ENCODE data around the gene EIF2AK3.

EIF2AK3 gene

DNA sequence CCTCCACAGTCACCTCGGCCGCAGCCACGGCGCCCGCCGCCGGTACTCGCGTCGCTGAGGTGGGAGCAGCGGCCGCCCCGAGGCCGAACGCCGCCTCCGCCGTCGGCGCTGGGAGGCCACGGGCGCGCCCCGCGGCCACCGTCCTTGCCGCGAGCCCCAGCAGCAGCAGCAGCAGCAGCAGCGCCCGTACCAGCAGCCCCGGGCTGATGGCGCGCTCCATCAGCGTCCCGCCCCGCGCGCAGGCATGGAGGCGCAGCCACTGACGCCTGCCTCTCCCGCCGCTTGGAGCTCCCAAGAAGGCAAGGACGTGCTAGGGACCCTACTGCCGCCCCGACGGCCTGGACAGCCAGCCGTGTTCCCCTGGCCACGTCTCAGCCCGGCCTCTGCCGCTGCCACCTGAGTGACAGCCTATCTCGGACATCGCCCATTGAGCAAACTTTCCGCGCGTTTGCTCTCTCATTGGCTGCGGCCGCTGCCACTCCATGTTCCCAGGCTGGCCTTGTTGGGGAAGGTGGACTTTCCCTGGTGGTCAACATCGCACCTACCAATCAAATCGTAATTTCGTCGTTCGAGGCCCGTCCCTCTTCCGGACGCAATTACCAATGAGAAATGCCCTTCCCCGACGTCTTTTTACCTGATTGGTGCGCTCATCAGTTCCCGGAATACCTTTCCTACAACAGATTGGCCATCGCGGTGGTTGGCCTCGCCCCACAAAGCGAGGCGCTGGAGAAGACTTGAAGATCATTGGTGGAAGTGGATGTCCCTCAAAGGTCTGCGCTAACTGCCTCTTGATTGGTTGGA, at the start of gene EIF2AK3:
Gene EIF2AK3, minus strand, starts transcription at position 410 of the 801 bp plus-strand sequence. Its CDS starts 190 bp downstream, at position 220.
- in situ Hi-C loops (cut with HindIII; ENCODE audit: low pct_unique_long_range_greater_than_20kb, low sequenced_read_pairs) = no loop called here
- TF ChIP-seq JUND (IDR thresholded peaks at IDR 0.05; ENCODE audit: low read depth) = no peak
- peak; percentile 90 to 100 for DNase-seq (ENCODE audit: low read depth in 1 of 2, low spot score in 1 of 2)

DNA sequence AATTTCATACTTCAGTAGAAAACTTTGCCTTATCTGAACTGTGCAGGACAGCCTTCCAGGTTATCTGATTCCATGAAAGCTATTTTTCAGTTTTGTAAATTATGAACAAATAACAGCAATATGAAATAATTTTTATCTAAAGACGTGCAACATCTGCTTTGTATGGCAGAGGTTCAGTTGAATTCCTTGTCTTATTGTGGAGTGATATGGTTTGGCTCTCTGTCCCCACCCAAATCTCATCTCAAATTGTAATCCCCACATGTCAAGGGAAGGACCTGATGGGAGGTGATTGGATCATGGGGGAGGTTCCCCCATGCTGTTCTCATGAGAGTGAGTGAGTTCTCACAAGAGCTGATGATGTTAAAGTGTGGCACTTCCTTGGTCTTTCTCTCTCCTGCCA, 46.1 kb upstream of the EIF2AK3 start:
- in situ Hi-C loops (cut with HindIII; ENCODE audit: low pct_unique_long_range_greater_than_20kb, low sequenced_read_pairs) = no loop called here
- DNase-seq (ENCODE audit: low read depth in 1 of 2, low spot score in 1 of 2) = no peak
- no peak for TF ChIP-seq JUND (IDR thresholded peaks at IDR 0.05; ENCODE audit: low read depth)

DNA sequence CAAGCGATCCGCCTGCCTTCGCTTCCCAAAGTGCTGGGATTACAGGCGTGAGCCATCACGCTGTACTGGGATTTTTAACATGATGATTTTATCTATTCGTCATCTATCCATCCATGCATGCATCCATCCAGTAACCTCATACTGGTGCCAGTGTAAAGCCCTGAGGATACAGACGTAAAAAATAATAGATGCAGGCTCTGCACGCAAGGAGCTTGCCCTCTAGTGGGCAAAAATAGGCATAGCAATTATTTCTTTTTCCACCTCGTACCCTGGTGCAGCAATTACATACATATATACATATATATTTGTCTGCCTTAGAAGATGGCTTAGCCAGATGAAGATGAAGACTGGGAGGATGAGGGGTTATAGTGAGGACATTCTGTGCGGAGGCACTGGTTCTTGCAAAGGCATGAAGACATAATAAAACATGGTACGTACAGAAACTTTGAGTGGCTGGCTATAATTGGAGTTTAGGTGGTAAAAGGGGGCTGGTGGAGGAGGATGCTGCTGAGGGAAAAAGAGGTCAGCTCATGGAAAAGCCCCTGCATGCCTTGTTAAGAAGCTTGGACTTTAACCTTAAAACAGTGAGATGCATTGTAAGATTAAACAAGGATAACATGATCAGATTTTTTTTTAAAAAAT, 44.6 kb upstream of the EIF2AK3 start:
- DNase-seq (ENCODE audit: low read depth in 1 of 2, low spot score in 1 of 2) = peak; percentile 23 to 65
- in situ Hi-C loops (cut with HindIII; ENCODE audit: low pct_unique_long_range_greater_than_20kb, low sequenced_read_pairs) = no loop called here
- no peak for TF ChIP-seq JUND (IDR thresholded peaks at IDR 0.05; ENCODE audit: low read depth)

DNA sequence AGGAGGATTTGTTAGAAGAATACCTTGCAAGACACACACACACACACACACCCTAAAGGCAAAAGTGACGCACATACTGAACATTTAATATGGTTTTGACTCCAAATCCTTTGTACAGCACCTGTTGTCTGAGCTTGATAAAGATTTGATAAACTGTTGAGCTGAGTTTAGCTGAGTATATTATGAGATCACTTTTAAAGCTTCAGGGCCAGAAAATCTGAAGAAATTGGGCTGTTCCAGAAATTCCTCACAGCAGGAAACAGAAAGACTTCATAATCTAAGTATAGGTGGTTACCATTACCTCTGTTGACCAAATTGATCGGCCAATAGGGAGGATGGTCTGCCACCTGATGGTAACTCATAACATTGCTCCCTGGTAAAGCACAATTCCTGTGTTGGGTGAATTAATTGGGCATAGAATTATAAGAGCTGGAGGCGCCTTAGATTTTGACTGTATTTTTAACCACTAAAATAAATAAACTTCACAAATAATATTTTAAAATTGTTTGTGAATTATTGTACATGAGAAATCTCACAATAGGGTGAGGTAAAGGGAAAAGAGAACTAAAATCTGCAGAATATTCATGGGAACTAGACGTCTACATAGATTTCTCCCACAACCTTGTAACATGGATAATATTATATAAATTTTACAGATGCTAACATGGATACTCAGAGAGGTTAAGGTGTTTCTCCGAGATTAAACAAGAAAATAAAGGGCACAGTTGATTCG, 42.4 kb upstream of the EIF2AK3 start:
- in situ Hi-C loops (cut with HindIII; ENCODE audit: low pct_unique_long_range_greater_than_20kb, low sequenced_read_pairs) = no loop called here
- TF ChIP-seq JUND (IDR thresholded peaks at IDR 0.05; ENCODE audit: low read depth) = no peak
- DNase-seq (ENCODE audit: low read depth in 1 of 2, low spot score in 1 of 2) = peak; percentile 34 to 66

DNA sequence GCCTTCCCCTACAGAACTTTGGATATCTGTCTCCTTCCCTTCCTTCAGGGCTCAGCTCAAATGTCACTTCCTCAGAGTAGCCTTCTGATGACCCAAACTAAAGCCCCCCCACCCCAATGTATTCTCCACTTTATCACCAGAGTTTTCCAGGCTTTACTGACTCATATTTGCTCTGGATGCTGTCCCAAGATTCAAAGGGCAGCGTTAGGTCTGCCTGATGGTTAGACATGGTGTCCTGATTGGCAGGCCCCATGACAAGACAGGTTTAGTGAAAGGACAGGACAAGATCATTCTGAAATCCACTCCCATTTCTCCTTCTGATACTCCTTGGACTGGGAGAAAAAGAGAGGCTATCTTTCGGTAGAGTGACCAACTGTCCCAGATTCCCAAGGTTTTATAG, 41.6 kb upstream of the EIF2AK3 start:
- TF ChIP-seq JUND (IDR thresholded peaks at IDR 0.05; ENCODE audit: low read depth) = no peak
- in situ Hi-C loops (cut with HindIII; ENCODE audit: low pct_unique_long_range_greater_than_20kb, low sequenced_read_pairs) = no loop called here
- DNase-seq (ENCODE audit: low read depth in 1 of 2, low spot score in 1 of 2) = no peak

DNA sequence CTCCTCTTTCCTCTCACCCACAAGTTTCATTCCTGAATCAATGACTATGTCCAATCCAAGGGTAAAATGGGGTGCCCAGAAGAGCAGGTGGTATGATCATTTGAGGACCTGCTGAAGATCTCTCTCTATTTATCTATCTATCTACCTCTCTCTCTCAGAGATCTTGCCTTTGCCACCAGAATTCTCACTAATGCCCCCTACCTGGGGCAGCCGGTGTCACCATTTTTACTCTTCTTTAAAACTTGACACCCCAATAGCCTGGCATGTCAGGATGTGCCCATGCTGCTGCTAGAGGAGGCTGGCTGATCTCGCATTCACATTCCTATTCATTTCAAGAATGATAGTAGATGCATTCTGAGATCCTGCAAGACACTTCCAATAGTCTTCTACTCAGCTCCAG, 40.0 kb upstream of the EIF2AK3 start:
- no peak for DNase-seq (ENCODE audit: low read depth in 1 of 2, low spot score in 1 of 2)
- TF ChIP-seq JUND (IDR thresholded peaks at IDR 0.05; ENCODE audit: low read depth) = no peak
- in situ Hi-C loops (cut with HindIII; ENCODE audit: low pct_unique_long_range_greater_than_20kb, low sequenced_read_pairs) = no loop called here

DNA sequence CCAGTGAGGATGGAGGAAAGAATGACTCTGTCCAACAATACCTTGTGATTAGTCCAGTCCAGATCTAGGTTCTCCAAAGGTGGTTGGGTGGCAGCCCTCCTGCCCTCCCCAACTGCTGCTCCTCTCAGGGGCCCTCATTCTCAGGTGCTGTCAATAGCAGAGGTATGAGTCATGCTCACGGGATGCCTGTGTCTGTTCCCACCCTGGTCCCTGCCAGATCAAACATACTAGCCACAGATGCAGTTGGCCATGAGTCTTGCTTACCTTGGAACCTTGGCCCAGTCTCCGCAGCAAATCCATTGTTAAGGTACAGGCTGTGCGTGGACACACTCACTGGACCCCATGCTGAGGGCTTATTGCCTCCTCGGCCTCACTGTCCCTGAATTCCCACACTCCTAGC, 39.3 kb upstream of the EIF2AK3 start:
- in situ Hi-C loops (cut with HindIII; ENCODE audit: low pct_unique_long_range_greater_than_20kb, low sequenced_read_pairs) = no loop called here
- DNase-seq (ENCODE audit: low read depth in 1 of 2, low spot score in 1 of 2) = no peak

DNA sequence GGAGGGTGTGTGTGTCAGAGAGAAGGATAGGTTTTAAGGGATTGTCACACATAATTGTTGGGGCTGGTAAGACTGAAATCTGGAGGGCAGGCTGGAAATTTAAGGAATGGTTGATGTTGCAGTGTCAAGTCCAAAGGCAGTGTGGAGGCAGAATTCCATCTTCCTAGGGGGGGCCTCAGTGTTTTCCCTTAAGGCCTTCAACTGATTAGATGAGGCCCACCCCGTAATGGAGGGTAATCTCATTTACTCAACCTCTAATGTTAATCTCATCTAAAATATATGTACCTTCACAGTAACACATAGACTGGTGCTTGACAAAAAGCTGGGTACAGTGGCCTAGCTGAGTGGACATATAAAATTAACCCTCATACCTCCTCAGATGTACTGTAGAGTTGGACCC, 33.4 kb upstream of the EIF2AK3 start:
- no peak for TF ChIP-seq JUND (IDR thresholded peaks at IDR 0.05; ENCODE audit: low read depth)
- no peak for DNase-seq (ENCODE audit: low read depth in 1 of 2, low spot score in 1 of 2)
- in situ Hi-C loops (cut with HindIII; ENCODE audit: low pct_unique_long_range_greater_than_20kb, low sequenced_read_pairs) = no loop called here

More for the DNA sequence above, 39.3 kb upstream of the EIF2AK3 start:
- TF ChIP-seq JUND (IDR thresholded peaks at IDR 0.05; ENCODE audit: low read depth) = no peak

DNA sequence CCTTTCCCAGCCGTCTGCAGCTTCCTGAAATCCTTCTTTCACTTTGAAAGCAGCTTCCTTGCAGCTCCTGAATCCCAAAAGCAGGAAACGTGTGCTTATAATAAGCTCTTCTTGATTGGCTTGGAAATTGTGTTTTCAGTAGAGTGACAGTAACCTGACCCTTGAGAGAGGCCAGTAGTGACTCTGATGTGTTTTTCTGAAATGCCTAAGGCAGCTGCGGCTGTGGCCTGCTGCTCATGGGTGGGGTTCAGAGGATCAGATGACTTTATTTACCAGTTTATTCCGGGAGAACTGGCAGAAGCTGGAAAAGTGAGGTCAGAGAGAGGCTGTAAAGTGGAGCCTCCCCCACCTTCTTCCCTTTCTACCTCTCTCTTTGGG, 32.3 kb upstream of the EIF2AK3 start:
- peak; percentile 16 to 86 for DNase-seq (ENCODE audit: low read depth in 1 of 2, low spot score in 1 of 2)
- in situ Hi-C loops (cut with HindIII; ENCODE audit: low pct_unique_long_range_greater_than_20kb, low sequenced_read_pairs) = no loop called here
- no peak for TF ChIP-seq JUND (IDR thresholded peaks at IDR 0.05; ENCODE audit: low read depth)

DNA sequence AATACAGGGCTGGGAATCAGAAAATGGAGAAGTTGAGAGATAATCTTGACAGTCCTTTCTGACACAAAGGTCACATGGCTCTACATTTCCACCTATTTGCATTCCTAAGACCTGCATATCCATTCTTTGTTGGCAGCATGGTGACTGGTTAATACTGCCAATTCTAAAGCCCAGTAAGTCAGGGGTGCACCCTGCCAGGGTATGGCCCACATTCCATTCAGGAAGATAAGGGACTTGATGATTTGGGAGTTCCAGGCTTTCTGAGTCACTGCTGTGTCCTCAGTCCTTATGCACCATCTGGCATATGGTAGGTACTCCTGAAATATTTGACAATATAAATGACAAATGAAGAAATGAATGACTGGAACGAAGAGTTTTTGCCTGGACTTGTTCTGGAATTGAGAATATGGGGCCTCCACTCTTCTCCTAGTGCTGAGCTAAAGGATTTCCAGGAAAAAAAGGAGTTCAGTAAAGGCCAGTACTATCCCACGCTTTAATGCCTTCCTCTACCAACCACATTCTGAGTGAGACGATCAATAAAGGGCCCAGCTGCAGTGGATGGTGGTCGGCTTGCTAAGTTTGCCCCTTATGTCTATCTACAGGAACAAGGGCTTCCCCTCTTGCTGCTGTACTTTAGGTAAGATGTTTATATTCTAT, 31.7 kb upstream of the EIF2AK3 start:
- in situ Hi-C loops (cut with HindIII; ENCODE audit: low pct_unique_long_range_greater_than_20kb, low sequenced_read_pairs) = no loop called here
- TF ChIP-seq JUND (IDR thresholded peaks at IDR 0.05; ENCODE audit: low read depth) = no peak
- peak in 1 of 2 experiments; percentile 3 for DNase-seq (ENCODE audit: low read depth in 1 of 2, low spot score in 1 of 2)

DNA sequence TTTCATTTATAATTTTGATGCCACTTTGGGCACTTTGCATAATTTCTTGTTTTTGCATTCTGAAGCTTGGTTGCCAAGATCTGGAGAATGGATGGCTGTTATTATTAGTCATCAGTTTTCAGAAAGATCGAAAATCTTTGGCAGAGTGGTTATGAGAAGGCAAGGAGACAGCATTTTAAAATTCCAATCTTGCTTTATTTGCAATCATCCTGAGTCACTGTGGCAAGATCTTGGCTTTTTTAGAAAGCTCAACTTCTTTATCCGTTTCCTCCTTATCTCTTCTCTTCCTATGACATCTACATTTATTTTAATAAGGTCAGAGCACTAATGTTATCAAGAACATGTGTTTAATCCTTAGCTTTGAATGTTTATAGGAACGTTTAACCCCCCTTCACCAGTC, 31.1 kb upstream of the EIF2AK3 start:
- TF ChIP-seq JUND (IDR thresholded peaks at IDR 0.05; ENCODE audit: low read depth) = no peak
- DNase-seq (ENCODE audit: low read depth in 1 of 2, low spot score in 1 of 2) = no peak
- in situ Hi-C loops (cut with HindIII; ENCODE audit: low pct_unique_long_range_greater_than_20kb, low sequenced_read_pairs) = no loop called here

DNA sequence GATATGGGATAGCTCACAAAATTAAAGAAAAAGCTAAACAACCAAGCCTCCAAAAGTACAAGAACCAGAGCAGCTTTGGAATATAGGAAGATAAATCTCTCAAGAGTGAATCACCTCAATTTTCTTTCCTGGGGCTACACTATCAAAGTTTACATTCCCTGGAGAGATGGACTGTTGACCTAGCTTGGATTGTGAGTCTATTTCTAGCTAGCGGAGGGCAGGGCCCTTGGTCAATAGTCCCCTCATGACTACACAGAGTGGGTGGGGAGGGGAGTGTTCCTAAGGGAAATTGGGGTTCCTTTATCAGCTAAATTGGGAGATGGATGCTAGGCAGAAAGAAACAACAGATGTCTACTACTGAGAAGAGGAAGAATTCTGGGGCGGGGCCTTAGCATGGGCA, 29.9 kb upstream of the EIF2AK3 start:
- TF ChIP-seq JUND (IDR thresholded peaks at IDR 0.05; ENCODE audit: low read depth) = no peak
- no peak for DNase-seq (ENCODE audit: low read depth in 1 of 2, low spot score in 1 of 2)
- in situ Hi-C loops (cut with HindIII; ENCODE audit: low pct_unique_long_range_greater_than_20kb, low sequenced_read_pairs) = no loop called here

All from T47D (cell line).